ENCODE measurements around the gene SORBS2.

The SORBS2 gene

DNA sequence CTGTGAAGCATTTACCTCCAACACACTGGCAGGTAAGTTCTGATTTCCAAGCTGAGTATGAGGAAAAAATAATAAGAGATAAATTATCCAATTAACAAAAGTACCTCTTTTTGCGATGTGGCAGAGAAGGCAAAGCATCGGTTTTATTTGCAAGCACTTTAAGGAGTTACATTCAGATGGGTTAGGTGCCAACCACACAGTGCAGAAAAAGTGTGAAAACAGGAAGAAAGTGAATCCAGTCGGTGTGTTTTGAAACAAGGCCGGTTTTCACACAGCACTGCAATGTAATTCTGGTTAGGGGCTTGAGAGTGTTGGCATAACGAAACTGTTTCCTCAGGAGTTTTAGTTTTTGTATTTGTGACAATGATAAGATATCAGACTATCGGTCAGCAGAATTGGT, 145.8 kb downstream of the SORBS2 start:
- no peak for DNase-seq

DNA sequence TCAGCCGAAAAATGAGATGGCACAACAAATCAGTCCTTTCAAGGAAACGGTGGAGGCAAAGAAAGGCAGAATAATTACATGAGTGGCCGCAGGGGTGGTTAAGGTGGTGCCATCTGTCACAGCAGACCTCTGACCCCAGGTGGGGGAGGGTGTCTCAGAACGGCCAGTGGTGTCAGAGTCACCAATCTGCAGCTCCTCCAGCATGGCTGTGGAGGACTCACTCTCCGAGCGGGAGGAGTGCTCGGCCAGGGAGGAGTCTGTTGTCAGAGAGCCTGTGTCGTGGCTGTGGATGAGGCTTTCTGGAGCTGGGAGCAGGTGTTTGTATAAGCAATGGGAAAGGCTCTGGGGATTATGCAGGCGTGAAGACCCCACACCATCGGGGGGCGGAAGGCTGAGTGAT, 146.3 kb downstream of the SORBS2 start:
- DNase-seq, result no peak

DNA sequence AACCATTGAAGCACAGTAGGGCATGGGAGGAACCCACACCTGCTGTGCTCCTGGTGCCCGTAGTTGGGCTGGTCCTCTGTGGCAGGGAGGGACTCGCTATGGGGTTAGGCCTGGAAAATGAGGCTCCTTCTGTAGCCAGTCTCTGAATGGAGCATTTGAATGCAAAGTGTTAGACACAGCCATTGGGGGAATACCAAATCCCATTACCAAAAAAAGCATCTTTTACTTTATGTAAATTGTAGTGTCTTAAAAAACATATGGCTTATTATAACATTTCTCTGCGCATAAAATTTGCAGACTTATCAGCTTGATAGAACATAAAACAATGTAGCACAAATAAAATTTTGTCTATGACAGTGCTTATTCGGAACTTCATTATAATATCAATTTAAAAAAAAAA, 147.5 kb downstream of the SORBS2 start:
- no peak for DNase-seq

DNA sequence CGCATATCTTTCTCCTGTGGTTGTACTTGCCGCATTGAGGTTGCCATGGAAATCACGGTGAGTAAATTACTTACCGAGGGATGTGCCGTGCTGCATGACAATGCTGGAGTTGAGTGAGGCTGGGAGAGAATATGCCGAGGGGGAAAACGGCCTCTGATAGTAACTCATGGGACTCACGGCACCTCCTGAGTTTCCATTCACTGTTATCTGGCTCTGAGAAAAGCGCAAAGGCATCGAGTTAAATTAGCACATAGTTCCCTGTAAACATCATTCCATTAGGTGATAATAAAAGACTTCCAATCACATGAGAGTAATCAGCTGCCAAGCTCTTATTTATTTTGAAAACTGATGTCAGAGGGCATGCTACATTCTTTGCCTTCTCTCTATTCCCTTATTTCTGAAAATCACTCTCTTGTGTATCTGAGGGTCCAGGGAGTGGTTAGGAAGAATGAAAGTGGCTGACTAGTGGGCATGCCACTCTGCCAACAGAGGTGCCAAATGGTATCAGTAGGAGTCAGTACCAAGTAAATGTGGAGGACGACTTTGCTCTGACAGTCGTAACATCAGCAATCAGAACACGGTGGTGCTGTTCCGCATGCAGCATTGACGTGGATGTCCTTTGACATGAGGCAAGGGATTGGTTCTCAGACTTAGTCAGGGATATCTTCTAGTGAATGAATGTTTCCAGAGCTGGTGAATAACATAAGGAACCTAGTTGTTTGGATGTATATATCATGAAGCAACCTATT, 149.8 kb downstream of the SORBS2 start:
- DNase-seq, result no peak

DNA sequence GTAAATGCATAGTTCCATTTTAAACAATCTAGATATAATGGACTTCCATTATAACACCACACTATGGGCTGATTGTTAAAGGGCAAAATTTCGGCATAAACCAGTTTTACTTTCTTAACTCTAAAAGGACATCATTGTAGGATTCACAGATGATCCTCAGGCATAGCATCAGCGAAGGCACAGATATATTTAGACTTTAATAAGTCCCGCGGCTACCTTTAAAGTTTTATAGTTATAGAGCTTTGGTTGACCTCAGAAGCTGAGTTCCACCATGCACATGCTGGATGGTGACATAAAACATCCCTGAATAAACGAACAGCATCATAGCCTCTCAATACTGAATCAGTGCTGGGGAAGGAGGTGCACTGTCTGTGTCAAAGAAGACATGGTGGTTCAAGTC, 151.7 kb downstream of the SORBS2 start:
- no peak for DNase-seq

DNA sequence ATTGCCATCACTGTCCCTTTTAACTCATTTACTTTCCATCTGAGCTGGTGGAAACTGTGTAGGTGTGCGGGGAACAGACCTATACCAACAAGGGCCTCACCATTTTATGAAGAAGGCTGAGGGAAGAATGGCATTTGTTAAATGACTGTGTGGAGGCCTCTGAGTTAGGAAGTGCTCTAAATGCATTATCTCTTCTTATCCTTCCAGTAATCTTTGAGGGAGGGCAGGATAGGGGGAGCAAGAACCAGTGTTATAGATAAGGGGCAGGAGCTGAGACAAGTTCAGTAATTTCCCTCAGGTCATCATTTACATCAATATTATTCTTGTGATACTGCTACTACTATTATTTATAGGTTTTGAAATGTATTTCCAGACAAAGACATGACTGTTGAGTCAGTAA, 154.3 kb downstream of the SORBS2 start:
- DNase-seq, result no peak

DNA sequence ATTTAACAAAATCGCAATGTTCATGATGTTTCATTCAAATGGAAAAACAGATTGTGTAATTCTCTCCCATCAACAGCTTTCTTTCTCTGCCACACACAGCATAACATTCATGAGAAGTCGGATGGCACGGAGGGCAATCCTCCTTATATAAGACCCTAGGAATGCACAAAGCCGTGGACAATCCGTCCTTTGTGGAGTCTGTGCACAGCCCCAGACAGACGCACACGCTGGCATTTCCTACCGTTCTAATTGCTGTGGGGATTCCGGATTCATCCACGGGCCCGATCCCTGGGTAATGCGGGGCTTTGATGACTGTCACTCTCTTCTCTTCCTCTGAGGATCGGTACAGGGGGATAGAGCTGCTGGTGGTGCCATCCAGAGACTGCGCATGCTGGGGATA, 154.8 kb downstream of the SORBS2 start:
- no peak for DNase-seq

DNA sequence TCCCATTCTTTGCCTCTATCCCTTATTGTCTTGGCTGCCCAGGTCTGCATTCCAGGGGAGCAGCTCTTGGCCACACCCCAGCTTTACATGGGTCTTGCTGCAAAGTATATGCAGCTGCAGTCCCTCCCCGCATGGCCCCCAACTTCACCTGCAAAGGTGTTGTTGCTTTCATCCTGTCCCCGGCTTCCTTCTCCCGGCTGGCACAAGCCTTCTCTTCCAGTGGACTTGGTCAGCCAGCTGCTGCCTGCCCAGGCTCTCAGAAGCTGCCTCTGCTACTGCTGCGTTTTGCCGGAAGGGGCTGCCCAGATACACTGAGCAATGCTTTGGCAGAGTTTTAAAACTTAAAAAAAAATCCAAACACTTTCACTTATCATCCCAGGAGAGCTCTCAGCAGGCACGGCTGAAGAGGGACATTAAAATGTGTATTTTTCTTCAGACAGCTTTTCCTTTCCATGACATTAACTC, 155.5 kb downstream of the SORBS2 start:
- DNase-seq, result no peak

DNA sequence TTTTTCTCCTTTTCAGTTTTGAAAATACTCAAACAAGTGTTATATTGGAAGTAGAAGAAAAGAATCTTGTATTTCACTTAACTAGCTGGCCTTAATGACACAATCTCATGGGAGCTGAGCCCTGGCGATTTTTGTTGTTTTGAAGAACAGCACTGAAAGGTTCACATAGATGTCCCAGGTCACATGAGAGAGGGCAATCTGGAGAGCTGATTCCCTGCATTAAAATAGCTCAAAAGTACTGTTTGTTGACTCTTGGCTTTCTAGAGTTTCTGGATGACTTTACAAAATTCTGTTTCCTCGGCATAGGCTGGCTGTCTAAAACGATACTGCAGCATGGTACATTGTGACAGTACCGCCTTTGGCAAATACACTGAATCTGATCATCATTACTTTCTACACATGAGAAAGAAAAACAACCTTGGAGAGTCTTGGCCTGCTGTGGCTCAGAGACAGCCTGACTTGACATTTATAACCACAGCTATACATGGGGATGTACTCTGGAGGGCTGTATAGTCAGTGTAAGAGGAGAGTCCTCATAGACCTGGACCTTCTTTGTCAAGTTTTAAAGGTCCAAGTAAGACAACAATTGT, 156.9 kb downstream of the SORBS2 start:
- no peak for DNase-seq

DNA sequence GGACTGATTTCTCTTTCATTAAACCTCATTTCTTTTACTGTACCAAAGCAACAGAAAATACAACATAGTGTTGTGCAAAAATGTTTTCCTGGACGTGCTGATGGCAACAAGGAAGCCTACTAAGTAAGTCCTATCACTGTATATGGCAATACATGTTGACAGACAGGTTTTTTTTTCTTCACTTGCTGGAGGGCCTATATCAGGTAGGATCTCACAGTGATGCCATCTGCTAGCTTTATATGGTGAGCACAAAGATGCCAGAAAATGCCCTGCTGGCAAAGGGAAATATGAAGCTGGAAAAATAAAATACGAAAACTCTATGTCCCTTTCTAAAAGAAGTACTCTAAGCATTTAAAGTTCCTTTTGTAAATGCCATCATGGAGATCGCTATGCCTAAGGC, 157.7 kb downstream of the SORBS2 start:
- no peak for DNase-seq

DNA sequence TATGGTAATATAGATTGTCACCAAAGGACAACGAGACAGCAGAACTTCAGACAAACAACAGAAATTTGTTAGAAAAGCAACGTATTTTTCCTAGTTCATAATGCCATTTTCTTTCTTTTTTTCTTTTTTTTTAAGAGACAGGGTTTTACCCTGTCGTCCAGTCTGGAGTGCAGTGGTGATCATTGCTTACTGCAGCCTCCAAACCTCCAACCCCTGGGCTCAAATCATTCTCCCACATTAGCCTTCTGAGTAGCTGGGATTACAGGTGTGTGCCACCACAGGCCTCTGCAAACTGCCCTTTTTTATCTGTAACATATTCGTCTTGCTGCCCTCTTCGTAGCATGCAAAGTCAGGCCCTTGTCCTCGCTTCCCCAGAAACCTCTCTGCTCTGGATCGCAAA, 160.1 kb downstream of the SORBS2 start:
- DNase-seq, result no peak

DNA sequence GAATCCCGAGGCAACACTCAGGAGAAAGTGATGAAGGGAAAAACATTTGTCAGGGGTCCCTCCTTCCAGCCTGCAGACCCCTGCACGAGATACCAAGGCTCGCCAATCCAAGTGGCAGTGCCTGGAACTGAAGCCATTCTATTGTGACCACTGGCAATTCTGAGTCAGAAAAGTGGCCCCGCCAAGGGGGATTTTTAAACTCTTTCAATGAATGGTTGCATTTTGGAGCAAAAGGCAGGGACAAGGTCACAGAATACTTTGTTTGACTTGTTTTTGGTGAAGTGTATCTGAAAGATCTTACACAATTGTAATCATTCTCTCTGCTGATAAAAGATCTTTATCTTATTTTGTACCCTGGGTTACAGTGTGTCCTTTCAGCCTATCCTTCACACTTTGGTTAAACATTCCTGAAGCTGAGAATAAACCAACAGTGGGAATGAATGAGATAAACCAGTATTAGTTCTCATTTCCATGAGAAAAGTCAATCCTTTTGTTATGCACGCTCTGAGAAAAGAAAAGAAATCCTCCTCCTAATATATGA, 160.8 kb downstream of the SORBS2 start:
- no peak for DNase-seq

DNA sequence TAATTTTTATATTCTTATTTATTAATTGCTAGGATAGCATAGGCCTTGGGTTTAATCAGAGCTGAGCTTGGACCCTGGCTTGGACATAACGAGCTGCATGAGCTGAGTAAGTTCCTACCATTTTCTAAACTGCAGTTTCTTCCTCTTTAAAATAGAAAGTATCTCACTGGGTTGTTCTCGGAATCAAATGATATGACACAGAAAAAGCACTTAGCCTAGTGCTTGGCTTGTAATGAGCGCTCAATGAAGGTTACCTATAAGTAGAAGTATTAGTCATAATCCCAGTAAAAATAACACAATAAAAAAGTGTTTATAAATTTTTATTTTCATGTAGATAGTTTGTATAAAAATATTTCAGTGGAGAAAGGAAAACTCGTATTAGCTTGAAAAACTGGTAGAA, 163.4 kb downstream of the SORBS2 start:
- no peak for DNase-seq

DNA sequence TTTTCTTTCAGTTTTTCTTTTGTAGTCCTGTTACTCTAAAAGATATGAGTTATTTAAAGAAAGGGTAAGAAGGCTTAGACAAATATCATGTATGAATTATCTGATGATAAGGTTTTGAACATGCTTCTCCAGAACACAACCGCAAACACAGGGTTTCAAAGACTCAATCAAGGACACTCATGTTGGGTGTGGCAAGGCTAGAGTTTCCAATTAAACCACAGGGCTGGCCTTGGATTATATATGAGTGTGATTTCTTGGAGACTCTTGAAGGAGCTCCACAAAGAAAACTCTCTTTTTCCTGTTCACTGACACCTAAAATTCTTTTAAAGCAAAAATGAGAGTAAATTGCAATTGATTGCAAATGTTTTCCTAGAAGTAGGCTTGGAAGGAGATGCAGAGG, 166.6 kb downstream of the SORBS2 start:
- DNase-seq, result no peak

DNA sequence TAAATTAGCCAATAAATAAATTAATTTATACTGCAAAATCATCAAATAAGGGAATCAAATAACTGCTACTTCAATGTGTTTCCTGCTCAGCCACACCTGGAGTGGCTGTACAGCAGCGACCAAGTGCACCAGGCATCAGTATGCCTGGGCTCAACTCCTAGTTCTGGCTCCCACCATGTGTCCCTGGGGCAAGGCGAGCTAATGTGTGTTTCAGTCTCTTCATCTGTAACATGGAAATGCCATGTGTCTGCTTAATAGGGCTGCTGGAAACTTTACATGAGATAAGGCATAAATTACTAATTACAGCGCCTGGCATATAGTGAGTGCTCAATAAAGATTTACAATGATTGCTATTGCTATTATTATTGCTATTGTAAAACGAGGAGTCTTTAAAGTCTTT, 167.6 kb downstream of the SORBS2 start:
- DNase-seq, result no peak

DNA sequence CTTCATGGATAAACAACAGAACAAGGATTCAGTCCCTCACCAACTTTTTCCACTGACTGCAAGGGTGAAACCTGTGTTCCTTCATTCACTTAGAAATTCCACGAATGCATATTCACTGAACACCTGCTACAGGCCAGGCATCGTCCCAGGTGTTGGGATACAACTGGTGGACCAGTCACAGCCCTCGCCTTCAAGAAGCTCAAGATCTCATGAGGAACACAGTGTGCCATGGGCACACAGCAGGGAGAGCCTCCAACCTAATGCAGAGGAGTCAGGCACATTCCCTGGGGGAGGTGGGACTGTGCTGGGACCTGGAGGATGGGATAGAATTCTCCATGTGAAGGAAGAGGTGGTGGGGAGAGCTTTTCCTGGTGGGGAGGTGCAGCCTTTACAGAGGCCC, 169.1 kb downstream of the SORBS2 start:
- DNase-seq, result no peak

DNA sequence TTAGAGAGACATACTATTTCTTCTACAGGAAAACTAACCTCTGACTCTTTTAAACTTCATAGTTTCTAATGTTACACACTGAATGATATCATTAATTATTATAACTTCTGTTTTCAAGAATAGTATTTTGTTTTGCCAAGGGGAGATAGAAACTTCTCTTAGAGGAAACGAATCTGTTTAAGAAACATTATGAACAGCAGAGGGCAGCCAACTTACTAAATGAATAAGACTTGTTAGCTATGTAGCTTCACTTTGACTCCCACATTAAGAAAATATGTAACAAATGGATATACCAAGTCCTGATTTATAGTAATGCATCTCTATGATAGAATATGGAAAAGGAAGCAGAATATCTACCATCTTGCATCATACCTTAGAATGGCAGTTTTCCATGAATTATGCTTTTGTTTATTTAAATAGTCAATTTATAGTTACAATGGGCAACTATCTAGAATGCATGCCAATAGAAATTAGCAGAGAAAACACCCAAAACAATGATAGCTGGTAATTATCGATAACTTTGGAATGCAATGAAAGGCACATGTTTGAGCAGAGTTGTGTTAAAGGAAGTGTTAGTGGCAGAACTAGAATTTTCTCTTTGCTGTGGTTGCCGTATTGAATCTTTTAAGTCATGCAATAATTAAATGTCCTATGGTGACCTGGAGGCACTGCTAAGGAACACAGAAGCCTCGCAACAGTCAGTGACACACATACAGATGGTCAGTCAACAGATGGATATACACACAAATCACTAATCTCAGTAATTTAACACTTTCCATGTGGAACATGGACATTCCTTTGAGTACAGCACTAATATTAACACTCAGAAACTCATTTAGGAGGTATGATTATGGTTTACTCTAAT, 171.0 kb downstream of the SORBS2 start:
- peak; percentile 41 for DNase-seq

DNA sequence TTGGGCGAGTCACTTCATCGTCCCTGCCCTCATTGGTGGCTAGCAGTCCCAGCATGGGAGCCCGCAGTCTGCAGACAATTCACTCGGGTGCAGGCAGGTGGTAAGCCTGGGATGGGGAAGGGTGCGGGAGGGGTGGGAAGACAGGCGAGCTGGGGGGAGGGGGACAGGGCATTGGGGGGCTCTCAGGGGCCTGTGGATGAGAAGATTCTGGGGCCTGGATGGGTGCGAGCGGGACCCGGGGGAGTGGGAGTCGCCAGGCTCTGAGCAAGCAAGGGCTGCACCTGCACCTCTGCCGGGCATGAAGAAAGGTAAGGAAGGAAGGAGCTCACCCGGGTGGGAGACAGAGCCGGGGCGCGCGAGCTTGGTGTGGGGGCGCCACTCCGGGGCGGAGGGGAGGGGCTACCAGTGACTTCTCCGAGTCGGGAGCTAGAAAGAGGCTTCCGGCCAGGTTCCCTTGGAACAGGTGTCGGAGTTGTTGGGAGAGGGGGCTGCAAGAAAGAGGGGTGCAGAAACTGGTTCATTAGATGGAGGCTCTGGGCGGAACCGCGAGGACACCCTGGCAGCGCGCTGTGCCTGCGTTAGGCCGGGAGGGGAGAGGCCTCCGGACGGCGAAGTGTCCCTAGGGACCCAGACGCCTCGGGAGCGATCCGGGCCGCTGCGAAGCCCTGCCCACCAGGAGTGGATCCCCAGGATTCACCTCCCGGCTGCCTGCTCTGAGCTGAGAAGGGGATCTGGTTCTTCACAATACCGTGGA, 173.3 kb downstream of the SORBS2 start:
- DNase-seq, result no peak

DNA sequence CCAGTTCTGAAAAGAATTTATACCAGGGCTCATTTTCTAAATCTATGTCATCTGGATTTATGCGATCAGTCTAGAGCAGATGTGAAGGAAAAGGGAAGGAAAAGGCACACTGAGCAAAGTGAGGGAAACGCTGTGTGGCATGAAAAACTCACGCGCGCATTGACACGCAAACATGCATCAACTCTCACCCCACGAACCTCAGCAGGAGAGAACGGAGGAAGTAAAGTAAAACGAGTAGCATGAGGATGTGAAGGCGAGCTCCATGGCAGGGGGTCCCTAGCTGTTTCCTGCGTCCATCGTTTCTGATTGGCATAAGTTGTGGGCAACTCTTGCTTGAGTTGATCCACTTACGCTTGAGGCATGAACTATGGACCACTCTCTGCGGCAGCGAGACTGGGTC, 173.9 kb downstream of the SORBS2 start:
- no peak for DNase-seq

DNA sequence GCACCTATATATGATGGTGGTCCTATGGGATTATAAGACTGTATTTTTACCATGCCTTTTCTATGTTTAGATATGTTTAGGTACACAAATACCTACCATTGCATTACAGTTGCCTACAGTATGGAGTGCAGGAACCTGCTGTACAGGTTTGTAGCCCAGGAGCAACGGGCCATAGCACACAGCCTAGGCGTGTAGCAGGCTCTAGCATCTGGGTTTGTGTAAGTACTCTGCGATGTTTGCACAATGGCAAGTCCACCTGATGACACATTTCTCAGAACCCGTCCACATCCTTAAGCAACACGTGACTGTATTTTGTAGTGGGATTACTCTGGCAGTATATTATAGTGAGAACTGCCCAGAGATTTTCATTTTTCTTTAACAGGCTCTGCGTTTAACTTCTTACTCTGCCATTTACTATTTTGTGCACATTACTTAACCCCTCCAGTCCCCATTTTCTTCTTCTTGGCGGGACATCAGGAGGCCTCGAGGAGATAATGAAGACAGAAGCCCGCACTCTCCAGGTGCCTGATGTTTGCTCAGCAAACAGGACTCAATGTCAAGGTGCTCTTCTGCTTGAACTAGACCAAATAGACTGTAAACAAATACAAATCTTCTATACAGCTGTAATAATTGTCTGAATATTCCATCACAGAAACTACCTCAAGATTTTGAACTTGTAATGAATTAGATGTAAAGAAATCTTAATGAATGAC, 174.7 kb downstream of the SORBS2 start:
- DNase-seq, result no peak

DNA sequence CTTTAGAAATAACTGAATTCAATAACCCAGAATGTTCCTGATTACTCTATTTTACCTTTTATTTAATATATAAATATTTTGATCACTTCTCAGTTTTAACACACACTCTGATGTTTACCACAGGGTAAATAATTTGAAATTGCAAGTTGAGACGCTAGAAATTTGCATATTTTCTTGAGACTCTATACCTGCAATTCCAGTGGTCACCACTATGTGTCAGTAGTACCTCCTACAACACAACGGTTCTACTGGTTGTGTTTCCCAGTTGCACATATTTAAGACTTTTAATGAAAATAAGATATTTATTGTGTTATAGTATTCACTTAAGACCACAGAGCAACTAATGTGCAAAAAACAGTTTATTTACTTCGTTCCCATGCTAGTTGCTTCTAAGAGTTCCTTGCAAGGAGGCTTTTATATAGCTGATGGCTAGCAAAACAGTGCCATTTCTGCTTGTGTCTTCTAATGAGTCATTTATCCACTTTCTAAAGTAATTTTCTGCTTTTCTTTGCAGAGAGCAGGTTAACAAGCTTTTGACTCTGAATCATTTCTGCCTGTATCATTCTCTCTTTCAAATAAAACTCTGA, 177.8 kb downstream of the SORBS2 start:
- DNase-seq, result no peak

DNA sequence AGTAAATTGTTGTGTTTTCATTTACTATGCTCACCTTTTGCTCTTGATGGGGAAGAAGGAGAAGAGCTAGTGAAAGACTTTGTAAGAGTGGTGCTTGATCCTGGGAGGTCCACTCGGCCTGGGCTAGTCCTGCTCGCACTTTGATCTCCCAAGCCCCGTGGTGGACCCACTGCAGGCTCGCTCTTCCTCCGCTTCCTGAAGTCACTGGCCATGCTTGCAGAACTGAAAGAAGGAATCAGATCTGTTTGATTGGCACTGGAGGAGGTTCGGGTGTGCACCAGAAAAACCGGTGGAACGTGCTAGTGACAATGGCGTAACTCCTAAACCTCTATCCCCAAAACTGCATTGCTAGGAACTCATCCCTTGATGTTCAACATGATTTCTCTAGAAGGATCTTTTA, 185.2 kb downstream of the SORBS2 start:
- DNase-seq, result no peak

Measured in DMS 273 treated with DMSO at 0.1 percent for 48 hours (cell line).